SK-N-MC (cell line): ENCODE results near the gene BMP8B.
"Not testable (repeated sequence)": the region's sequence is repeated elsewhere in the genome, so short reads cannot be mapped to it uniquely, and the experiment has no call there.

Experiments used
- EZH2 ChIP-seq: fragments of 200-600 bp; sonication (generic); IDR thresholded peaks from one replicate; pipeline ENCODE4 v1.6.1; 2017; ENCODE audit warnings: antibody characterized with exemption
- POLR2AphosphoS5 ChIP-seq: IDR thresholded peaks from 2 replicates; pipeline ENCODE4 v1.6.1; 2012; ENCODE audit warnings: mild to moderate bottlenecking, low read depth, low read length, borderline replicate concordance

- not testable (repeated sequence) for TF ChIP-seq POLR2AphosphoS5, EZH2
Observed at GRCh38 chr1:39773369-39773979, 15.2 kb downstream of the BMP8B start.
